ENCODE data around the gene AKR7A3.

DNA sequence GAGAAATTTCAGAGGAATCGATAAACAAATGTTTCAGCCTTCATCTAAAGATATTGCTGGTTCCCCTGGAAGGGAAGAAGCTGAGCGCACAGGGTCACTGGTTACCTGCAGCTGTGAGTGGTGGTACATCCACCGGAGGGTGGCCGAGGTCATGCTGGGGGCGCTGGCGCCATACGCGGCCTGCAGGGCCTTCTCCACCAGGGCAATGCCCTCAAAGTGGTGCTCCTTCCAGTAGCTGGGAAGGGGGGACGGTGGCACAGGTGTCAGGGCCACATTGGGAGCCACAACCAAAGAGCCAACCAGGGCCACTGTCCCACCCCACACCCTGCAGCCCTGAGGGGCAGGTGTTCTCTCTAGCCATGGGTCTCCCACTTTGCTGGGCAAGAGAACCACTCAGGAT, 4.7 kb downstream of the AKR7A3 start:
- TF ChIP-seq EZH2 (IDR thresholded peaks at IDR 0.05; ENCODE audit: borderline replicate concordance, control insufficient read depth, low read depth, low read length) (no peak), TAF1 (IDR thresholded peaks at IDR 0.05; ENCODE audit: borderline replicate concordance, low read depth, low read length) (no peak), TCF12 (IDR thresholded peaks at IDR 0.05; ENCODE audit: low read depth, low read length) (no peak), IKZF1 (conservative IDR thresholded peaks at IDR 0.05) (no peak), RAD21 (IDR thresholded peaks at IDR 0.05; ENCODE audit: insufficient read depth, low read depth, low read length) (no peak), EP300 (IDR thresholded peaks at IDR 0.05; ENCODE audit: borderline replicate concordance in 1 of 2, control insufficient read depth in 1 of 2, low read depth in 2 of 2, low read length in 2 of 2) (no peak), SPI1 (IDR thresholded peaks at IDR 0.05; ENCODE audit: borderline replicate concordance, insufficient read depth, low read depth, low read length) (no peak), ASH2L (IDR thresholded peaks at IDR 0.05; ENCODE audit: borderline replicate concordance, low read depth) (no peak), POLR2AphosphoS5 (IDR thresholded peaks at IDR 0.05; ENCODE audit: low read length) (no peak)
- TF ChIP-seq, protein P1, sequence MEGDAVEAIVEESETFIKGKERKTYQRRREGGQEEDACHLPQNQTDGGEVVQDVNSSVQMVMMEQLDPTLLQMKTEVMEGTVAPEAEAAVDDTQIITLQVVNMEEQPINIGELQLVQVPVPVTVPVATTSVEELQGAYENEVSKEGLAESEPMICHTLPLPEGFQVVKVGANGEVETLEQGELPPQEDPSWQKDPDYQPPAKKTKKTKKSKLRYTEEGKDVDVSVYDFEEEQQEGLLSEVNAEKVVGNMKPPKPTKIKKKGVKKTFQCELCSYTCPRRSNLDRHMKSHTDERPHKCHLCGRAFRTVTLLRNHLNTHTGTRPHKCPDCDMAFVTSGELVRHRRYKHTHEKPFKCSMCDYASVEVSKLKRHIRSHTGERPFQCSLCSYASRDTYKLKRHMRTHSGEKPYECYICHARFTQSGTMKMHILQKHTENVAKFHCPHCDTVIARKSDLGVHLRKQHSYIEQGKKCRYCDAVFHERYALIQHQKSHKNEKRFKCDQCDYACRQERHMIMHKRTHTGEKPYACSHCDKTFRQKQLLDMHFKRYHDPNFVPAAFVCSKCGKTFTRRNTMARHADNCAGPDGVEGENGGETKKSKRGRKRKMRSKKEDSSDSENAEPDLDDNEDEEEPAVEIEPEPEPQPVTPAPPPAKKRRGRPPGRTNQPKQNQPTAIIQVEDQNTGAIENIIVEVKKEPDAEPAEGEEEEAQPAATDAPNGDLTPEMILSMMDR (IDR thresholded peaks at IDR 0.05 in 2 of 3, conservative IDR thresholded peaks at IDR 0.05 in 1 of 3; ENCODE audit: control insufficient read depth in 2 of 3, extremely low read depth in 1 of 3, insufficient read depth in 1 of 3, low read depth in 3 of 3, low read length in 3 of 3) = no peak

Measured in GM12878 (cell line).